HepG2 (cell line): ENCODE measurements around the gene RFX7. TPM values are rescaled to one million over a fixed set of nuclear protein-coding genes. Genes with fewer than 3 reads are reported as not detected.

Source experiments
- ARNT2 ChIP-seq: sonication (generic); formaldehyde crosslinking; IDR thresholded peaks from 2 replicates; pipeline ENCODE4 v1.8.0; 2022; ENCODE audit warnings: mild to moderate bottlenecking, low read depth, missing genetic modification reagents, moderate library complexity
- CBX2 ChIP-seq, 2 experiments: fragments of 200-600 bp in 1 of 2; sonication (generic); formaldehyde crosslinking in 1 of 2; IDR thresholded peaks; 2 replicates each; pipeline versions ENCODE4 v1.7.0 to v1.8.1; 2018 to 2022; ENCODE audit warnings: low read depth in 2 of 2, low read length in 1 of 2, mild to moderate bottlenecking in 1 of 2, missing genetic modification reagents in 1 of 2
- CC2D1A ChIP-seq: sonication (generic); formaldehyde crosslinking; IDR thresholded peaks from 2 replicates; pipeline ENCODE4 v1.8.1; 2023; ENCODE audit warnings: mild to moderate bottlenecking, missing genetic modification reagents
- GZF1 ChIP-seq: sonication (generic); formaldehyde crosslinking; IDR thresholded peaks from 2 replicates; pipeline ENCODE4 v1.5.1; 2020; ENCODE audit warnings: mild to moderate bottlenecking, missing genetic modification reagents
- HOXA5 ChIP-seq: sonication (generic); formaldehyde crosslinking; IDR thresholded peaks from 2 replicates; pipeline ENCODE4 v1.4.0; 2020; ENCODE audit warnings: missing genetic modification reagents
- JUNB ChIP-seq: sonication (generic); formaldehyde crosslinking; IDR thresholded peaks from 2 replicates; pipeline ENCODE4 v1.8.0; 2022; ENCODE audit warnings: missing genetic modification reagents, mild to moderate bottlenecking, borderline replicate concordance
- KAT2B ChIP-seq: fragments of 150-350 bp; IDR thresholded peaks from 2 replicates; pipeline ENCODE4 v1.6.1; 2014; ENCODE audit warnings: low read depth, low read length, borderline replicate concordance
- MAF1 ChIP-seq: sonication (generic); formaldehyde crosslinking; IDR thresholded peaks from 2 replicates; pipeline ENCODE4 v1.5.0; 2020; ENCODE audit warnings: missing genetic modification reagents, borderline replicate concordance
- SMC3 ChIP-seq: IDR thresholded peaks from 2 replicates; pipeline ENCODE4 v1.6.1; 2011; ENCODE audit warnings: low read length, improper control_type of control experiment
- SOX13 ChIP-seq, 3 experiments: fragments of 450-650 bp in 1 of 3; sonication (generic) in 1 of 3; formaldehyde crosslinking in 1 of 3; IDR thresholded peaks in 2 of 3; conservative IDR thresholded peaks in 1 of 3; 2 replicates each; pipeline versions ENCODE4 v1.5.0 to v1.6.1; 2016 to 2020; ENCODE audit warnings: antibody characterized with exemption in 1 of 3, mild to moderate bottlenecking in 1 of 3, missing compliant biosample characterization in 1 of 3, missing genetic modification reagents in 1 of 3, moderate library complexity in 1 of 3
- STAG1 ChIP-seq: sonication (generic); formaldehyde crosslinking; IDR thresholded peaks from 2 replicates; pipeline ENCODE4 v1.4.0; 2020; ENCODE audit warnings: missing genetic modification reagents
- THYN1 ChIP-seq: sonication (generic); formaldehyde crosslinking; IDR thresholded peaks from 2 replicates; pipeline ENCODE4 v1.8.1; 2023; ENCODE audit warnings: low read depth, mild to moderate bottlenecking, moderate library complexity, missing genetic modification reagents, borderline replicate concordance
- TMF1 ChIP-seq: sonication (generic); formaldehyde crosslinking; IDR thresholded peaks from 2 replicates; pipeline ENCODE4 v1.8.1; 2022; ENCODE audit warnings: low read depth, missing genetic modification reagents
- ZNF230 ChIP-seq: sonication (generic); formaldehyde crosslinking; IDR thresholded peaks from 2 replicates; pipeline ENCODE4 v1.4.0; 2020; ENCODE audit warnings: mild to moderate bottlenecking, missing genetic modification reagents
- ZNF761 ChIP-seq: sonication (generic); formaldehyde crosslinking; conservative IDR thresholded peaks from 2 replicates; pipeline ENCODE4 v1.4.0; 2020; ENCODE audit warnings: mild to moderate bottlenecking, missing genetic modification reagents
- ZNF781 ChIP-seq: sonication (generic); formaldehyde crosslinking; IDR thresholded peaks from 2 replicates; pipeline ENCODE4 v1.5.1; 2020; ENCODE audit warnings: borderline replicate concordance, mild to moderate bottlenecking, missing genetic modification reagents; ENCODE audit errors: not compliant biosample characterization
- polyA plus RNA-seq, 8 experiments: library from polyadenylated mRNA; depleted of rRNA in 3 of 8; stranded (reverse) in 7 of 8; unstranded in 1 of 8; fragments of >200 nt; fragmentation: Illumina TruSeq in 4 of 8; extraction: Trizol in 4 of 8; gene quantifications; 2 replicates each; pipeline versions ENCODE4 v1.2.1 to v1.2.3, GENCODE V29; 2011 to 2016; ENCODE audit warnings: low read depth in 4 of 8, missing spikeins in 1 of 8, mixed read lengths in 1 of 8; ENCODE audit not compliant: insufficient read depth in 1 of 8
- total RNA-seq, 5 experiments: library from RNA; depleted of rRNA; stranded (reverse); fragments of >200 nt; fragmentation: Illumina TruSeq; extraction: Trizol; gene quantifications; 2 replicates each; pipeline ENCODE4 v1.2.3, GENCODE V29; 2016; ENCODE audit warnings: low read depth in 1 of 5
- TF ChIP-seq, protein P1 (sequence below): sonication (generic); formaldehyde crosslinking; IDR thresholded peaks from 2 replicates; pipeline ENCODE4 v1.4.0; 2020; ENCODE audit warnings: missing genetic modification reagents
- TF ChIP-seq, protein P2 (sequence below): sonication (generic); formaldehyde crosslinking; IDR thresholded peaks from 2 replicates; pipeline ENCODE4 v1.4.0; 2020; ENCODE audit warnings: missing genetic modification reagents
- TF ChIP-seq, protein P3 (sequence below): sonication (generic); formaldehyde crosslinking; IDR thresholded peaks from 2 replicates; pipeline ENCODE4 v1.4.0; 2020; ENCODE audit warnings: missing genetic modification reagents, mild to moderate bottlenecking, borderline replicate concordance

The RFX7 gene
- total and polyA plus RNA-seq, 2 of the 13 experiments (the other 11 are each of a cell fraction or from before 2014, with no cell fraction given): 8.5 to 10.4 TPM

DNA sequence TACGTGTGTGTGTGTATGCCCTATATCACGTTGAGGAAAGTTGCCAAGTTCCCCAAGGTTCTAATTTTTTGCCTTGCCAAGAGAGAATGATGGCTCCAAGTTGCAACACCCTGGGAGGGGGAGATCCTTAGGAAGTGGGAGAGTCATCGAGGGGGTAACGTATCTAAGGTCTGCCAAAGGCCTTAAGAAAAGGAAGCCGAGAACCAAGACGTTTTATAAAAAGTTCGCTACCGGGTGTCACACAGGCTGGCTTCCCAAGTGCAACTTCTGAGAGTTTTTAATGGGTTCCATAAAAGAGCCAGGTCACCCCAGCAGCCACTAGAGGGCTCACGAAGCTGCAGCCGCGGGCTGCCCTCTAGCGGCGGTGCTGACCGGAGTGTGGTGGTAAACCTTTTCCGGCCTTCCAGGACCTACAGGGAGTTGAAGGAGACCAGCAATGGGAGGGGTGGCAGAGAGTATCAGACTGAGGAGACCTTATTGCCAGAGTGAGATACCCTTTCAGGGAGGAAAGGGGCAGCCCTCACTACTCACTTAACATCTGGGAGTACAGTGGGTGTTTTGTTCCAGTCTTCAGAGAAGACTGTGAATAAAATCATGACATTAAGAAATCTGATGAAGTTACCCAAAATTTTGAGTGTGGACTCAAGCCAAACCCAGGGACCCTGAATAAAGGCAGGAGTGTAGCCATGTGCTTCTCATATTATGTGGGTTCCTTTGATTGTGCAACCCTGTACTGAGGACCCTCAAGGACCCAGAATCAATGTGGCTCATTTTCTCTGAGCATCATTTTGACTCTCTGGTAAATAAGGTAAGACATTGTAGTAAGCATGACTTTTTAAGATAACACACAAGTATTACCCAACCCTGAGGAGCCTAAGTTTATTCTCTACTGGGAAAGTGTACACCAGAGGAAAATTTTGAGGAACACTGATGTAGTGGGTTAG, 2.5 kb upstream of the RFX7 start (continued):
- TF ChIP-seq, protein P1, sequence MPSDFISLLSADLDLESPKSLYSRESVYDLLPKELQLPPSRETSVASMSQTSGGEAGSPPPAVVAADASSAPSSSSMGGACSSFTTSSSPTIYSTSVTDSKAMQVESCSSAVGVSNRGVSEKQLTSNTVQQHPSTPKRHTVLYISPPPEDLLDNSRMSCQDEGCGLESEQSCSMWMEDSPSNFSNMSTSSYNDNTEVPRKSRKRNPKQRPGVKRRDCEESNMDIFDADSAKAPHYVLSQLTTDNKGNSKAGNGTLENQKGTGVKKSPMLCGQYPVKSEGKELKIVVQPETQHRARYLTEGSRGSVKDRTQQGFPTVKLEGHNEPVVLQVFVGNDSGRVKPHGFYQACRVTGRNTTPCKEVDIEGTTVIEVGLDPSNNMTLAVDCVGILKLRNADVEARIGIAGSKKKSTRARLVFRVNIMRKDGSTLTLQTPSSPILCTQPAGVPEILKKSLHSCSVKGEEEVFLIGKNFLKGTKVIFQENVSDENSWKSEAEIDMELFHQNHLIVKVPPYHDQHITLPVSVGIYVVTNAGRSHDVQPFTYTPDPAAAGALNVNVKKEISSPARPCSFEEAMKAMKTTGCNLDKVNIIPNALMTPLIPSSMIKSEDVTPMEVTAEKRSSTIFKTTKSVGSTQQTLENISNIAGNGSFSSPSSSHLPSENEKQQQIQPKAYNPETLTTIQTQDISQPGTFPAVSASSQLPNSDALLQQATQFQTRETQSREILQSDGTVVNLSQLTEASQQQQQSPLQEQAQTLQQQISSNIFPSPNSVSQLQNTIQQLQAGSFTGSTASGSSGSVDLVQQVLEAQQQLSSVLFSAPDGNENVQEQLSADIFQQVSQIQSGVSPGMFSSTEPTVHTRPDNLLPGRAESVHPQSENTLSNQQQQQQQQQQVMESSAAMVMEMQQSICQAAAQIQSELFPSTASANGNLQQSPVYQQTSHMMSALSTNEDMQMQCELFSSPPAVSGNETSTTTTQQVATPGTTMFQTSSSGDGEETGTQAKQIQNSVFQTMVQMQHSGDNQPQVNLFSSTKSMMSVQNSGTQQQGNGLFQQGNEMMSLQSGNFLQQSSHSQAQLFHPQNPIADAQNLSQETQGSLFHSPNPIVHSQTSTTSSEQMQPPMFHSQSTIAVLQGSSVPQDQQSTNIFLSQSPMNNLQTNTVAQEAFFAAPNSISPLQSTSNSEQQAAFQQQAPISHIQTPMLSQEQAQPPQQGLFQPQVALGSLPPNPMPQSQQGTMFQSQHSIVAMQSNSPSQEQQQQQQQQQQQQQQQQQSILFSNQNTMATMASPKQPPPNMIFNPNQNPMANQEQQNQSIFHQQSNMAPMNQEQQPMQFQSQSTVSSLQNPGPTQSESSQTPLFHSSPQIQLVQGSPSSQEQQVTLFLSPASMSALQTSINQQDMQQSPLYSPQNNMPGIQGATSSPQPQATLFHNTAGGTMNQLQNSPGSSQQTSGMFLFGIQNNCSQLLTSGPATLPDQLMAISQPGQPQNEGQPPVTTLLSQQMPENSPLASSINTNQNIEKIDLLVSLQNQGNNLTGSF: no peak
- TF ChIP-seq, protein P2, sequence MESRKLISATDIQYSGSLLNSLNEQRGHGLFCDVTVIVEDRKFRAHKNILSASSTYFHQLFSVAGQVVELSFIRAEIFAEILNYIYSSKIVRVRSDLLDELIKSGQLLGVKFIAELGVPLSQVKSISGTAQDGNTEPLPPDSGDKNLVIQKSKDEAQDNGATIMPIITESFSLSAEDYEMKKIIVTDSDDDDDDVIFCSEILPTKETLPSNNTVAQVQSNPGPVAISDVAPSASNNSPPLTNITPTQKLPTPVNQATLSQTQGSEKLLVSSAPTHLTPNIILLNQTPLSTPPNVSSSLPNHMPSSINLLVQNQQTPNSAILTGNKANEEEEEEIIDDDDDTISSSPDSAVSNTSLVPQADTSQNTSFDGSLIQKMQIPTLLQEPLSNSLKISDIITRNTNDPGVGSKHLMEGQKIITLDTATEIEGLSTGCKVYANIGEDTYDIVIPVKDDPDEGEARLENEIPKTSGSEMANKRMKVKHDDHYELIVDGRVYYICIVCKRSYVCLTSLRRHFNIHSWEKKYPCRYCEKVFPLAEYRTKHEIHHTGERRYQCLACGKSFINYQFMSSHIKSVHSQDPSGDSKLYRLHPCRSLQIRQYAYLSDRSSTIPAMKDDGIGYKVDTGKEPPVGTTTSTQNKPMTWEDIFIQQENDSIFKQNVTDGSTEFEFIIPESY: peak; percentile 67; the same call in 1 of the 2 replicates
- TF ChIP-seq, protein P3, sequence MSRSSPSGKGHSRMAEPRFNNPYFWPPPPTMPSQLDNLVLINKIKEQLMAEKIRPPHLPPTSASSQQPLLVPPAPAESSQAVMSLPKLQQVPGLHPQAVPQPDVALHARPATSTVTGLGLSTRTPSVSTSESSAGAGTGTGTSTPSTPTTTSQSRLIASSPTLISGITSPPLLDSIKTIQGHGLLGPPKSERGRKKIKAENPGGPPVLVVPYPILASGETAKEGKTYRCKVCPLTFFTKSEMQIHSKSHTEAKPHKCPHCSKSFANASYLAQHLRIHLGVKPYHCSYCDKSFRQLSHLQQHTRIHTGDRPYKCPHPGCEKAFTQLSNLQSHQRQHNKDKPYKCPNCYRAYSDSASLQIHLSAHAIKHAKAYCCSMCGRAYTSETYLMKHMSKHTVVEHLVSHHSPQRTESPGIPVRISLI (CRISPR knock-in tag): peak; percentile 43; the same call in 1 of the 2 replicates
- no peak for TF ChIP-seq SOX13 (IDR thresholded peaks at IDR 0.05)
- peak in 1 of 2 experiments; percentile 43; a peak in 2 of 4 replicates for TF ChIP-seq SOX13 (CRISPR knock-in tag; conservative IDR thresholded peaks at IDR 0.05 in 1 of 2, IDR thresholded peaks at IDR 0.05 in 1 of 2)
- TF ChIP-seq HOXA5: 0 out of 2 replicates have a peak, but pooled peaks have one; percentile 49
- TF ChIP-seq CBX2 (IDR thresholded peaks at IDR 0.05; ENCODE audit: low read depth, low read length): no peak
- no peak for TF ChIP-seq CBX2 (CRISPR knock-in tag; IDR thresholded peaks at IDR 0.05; ENCODE audit: low read depth)
- no peak for TF ChIP-seq KAT2B
- TF ChIP-seq CC2D1A: no peak
- no peak for TF ChIP-seq ZNF761 (CRISPR knock-in tag)
- TF ChIP-seq ZNF230 (CRISPR knock-in tag): no peak
- TF ChIP-seq MAF1 (CRISPR knock-in tag): no peak
- TF ChIP-seq SMC3: peak; percentile 72
- TF ChIP-seq ARNT2 (CRISPR knock-in tag): no peak
- no peak for TF ChIP-seq TMF1 (CRISPR knock-in tag)
- peak; percentile 67 for TF ChIP-seq STAG1 (CRISPR knock-in tag)
- no peak for TF ChIP-seq GZF1
- no peak for TF ChIP-seq JUNB
- TF ChIP-seq ZNF781: no peak
- no peak for TF ChIP-seq THYN1
